Measurements from ENCODE around the gene ITPR2. TPM values are rescaled to one million over a fixed set of nuclear protein-coding genes. Genes with fewer than 3 reads are reported as not detected.

The ITPR2 gene
- total RNA-seq, 1 experiment from 2014 or later = 4.0 TPM

DNA sequence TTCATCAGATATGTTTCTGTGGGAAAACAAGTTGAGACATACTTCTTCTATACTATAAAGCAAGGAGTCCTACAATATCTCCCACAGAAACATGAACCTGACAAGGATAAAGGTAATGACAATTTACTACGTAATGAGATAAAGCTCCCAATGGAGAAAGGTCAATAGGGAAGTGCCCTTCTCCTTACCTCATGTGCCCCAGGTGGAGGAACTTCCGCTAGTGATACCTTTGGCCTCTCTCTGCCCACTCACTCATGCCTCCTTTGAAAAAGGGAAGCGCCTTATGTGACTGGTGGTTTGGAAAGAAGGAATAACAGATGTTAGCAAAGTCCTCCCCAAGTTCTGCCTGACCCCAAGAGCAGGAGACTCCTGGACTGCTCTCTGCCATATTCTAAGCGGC lies 305.3 kb downstream of the ITPR2 start:
- H3K79me2 ChIP-seq (ENCODE audit: low read length) = no peaks in the 10 kb centered on the region
- no peak overlapping the region for H3K27ac ChIP-seq (ENCODE audit: low read length)
- no peaks in the 10 kb centered on the region for H3F3A ChIP-seq (ENCODE audit: low read length, unreplicated experiment)
- H3K4me3 ChIP-seq (ENCODE audit: low read length) = no peak overlapping the region
- H4K20me1 ChIP-seq (ENCODE audit: low read length) = no peaks in the 10 kb centered on the region
- ChIA-PET POLR2A (ENCODE audit: unreplicated experiment) (no interaction called here), CTCF (no interaction called here)
- no peak overlapping the region for H3K9ac ChIP-seq (ENCODE audit: low read length)
- no peak overlapping the region for H3K4me2 ChIP-seq (ENCODE audit: low read length)
- H3K36me3 ChIP-seq (ENCODE audit: low read depth, low read length) = peaks cover 6% of the 10 kb centered on the region
- H2AFZ ChIP-seq (ENCODE audit: low read length) = no peak overlapping the region
- peaks cover 11% of the 10 kb centered on the region for H3K9me3 ChIP-seq (ENCODE audit: low read length)
- intact Hi-C loops (cut with micrococcal nuclease) = loop anchor here (10.0 kb wide), 1 partner anchor 413 kb away; no protein-coding TSS in a partner anchor
- DNase-seq (no peak), ATAC-seq (no peak)
- H3K27me3 ChIP-seq (ENCODE audit: low read length) = no peaks in the 10 kb centered on the region
- no peaks in the 10 kb centered on the region for H3K9me2 ChIP-seq (replicated peaks; ENCODE audit: low read length)
- TF ChIP-seq CTCF (conservative IDR thresholded peaks at IDR 0.05; ENCODE audit: low read depth, low read length) = no peak
- no peak for TF ChIP-seq EZH2 (IDR thresholded peaks at IDR 0.05; ENCODE audit: low read length, unreplicated experiment)
- no peak for TF ChIP-seq EZH2phosphoT487 (IDR thresholded peaks at IDR 0.05; ENCODE audit: borderline replicate concordance, low read length)
- no peaks in the 10 kb centered on the region for H3K4me1 ChIP-seq (ENCODE audit: insufficient read depth, low read length)
- BruUV-seq (replicated peaks) = no TSS peak

GRCh38 chr12:26524862-26525465 lies 308.0 kb downstream of the ITPR2 start:
- H3F3A ChIP-seq (ENCODE audit: low read length, unreplicated experiment) = no peaks in the 10 kb centered on the region
- no peak overlapping the region for H3K9ac ChIP-seq (ENCODE audit: low read length)
- H2AFZ ChIP-seq (ENCODE audit: low read length) = no peak overlapping the region
- H4K20me1 ChIP-seq (ENCODE audit: low read length) = no peaks in the 10 kb centered on the region
- peak; percentile 93 for TF ChIP-seq CTCF (conservative IDR thresholded peaks at IDR 0.05; ENCODE audit: low read depth, low read length)
- no peak for TF ChIP-seq EZH2phosphoT487 (IDR thresholded peaks at IDR 0.05; ENCODE audit: borderline replicate concordance, low read length)
- H3K36me3 ChIP-seq (ENCODE audit: low read depth, low read length) = peaks cover 6% of the 10 kb centered on the region
- no peaks in the 10 kb centered on the region for H3K27me3 ChIP-seq (ENCODE audit: low read length)
- DNase-seq = peak; percentile 73
- POLR2A ChIA-PET (ENCODE audit: unreplicated experiment) = interaction anchor here (0.6 kb wide), 1 partner anchor 206 kb away, joined by 3 read pairs; no protein-coding TSS in a partner anchor
- no peaks in the 10 kb centered on the region for H3K9me2 ChIP-seq (replicated peaks; ENCODE audit: low read length)
- H3K4me3 ChIP-seq (ENCODE audit: low read length) = no peak overlapping the region; the same call in 1 of the 2 replicates
- ATAC-seq = no peak
- BruUV-seq (replicated peaks) = no TSS peak
- intact Hi-C loops (cut with micrococcal nuclease) = loop anchor here (10.0 kb wide), 1 partner anchor 410 kb away; no protein-coding TSS in a partner anchor
- no peak overlapping the region for H3K4me2 ChIP-seq (ENCODE audit: low read length)
- no peaks in the 10 kb centered on the region for H3K79me2 ChIP-seq (ENCODE audit: low read length)
- H3K9me3 ChIP-seq (ENCODE audit: low read length) = peaks cover 11% of the 10 kb centered on the region
- no peaks in the 10 kb centered on the region for H3K4me1 ChIP-seq (ENCODE audit: insufficient read depth, low read length)
- CTCF ChIA-PET = interaction anchor here (0.7 to 0.9 kb wide), 3 partner anchors 179 to 1330 kb away, joined by 3 to 6 read pairs (median 5); partner anchors contain the start of genes DNAI7 and ETFRF1
- H3K27ac ChIP-seq (ENCODE audit: low read length) = no peak overlapping the region

DNA sequence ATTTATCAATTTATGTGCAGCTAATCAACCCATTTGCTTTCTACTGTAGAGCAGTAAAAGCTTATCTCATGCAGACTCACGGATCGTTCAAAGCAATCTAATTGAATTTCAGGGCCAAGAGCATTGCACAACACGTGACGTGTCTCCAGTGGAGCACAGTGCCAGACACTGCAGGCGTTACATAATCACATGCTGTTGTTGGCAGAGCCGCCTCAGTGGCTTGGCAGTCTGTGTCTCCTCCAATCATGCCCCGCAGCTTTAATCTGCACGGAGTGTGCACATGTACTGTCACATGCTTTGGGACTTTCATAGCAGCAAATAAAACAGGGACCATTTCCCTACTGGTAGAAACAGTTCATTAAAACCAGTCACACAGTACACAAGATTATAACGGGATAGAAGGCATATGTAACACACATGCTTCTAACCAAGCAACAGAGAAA lies 309.3 kb downstream of the ITPR2 start:
- Histone ChIP-seq H3K9me3 (ENCODE audit: low read length) (peaks cover 11% of the 10 kb centered on the region), H3K79me2 (ENCODE audit: low read length) (no peaks in the 10 kb centered on the region), H4K20me1 (ENCODE audit: low read length) (no peaks in the 10 kb centered on the region), H3K36me3 (ENCODE audit: low read depth, low read length) (peaks cover 6% of the 10 kb centered on the region), H3F3A (ENCODE audit: low read length, unreplicated experiment) (no peaks in the 10 kb centered on the region), H3K9ac (ENCODE audit: low read length) (no peak overlapping the region), H3K9me2 (replicated peaks; ENCODE audit: low read length) (no peaks in the 10 kb centered on the region), H3K4me3 (ENCODE audit: low read length) (no peak overlapping the region), H3K4me1 (ENCODE audit: insufficient read depth, low read length) (no peaks in the 10 kb centered on the region), H3K4me2 (ENCODE audit: low read length) (no peak overlapping the region), H3K27ac (ENCODE audit: low read length) (no peak overlapping the region), H3K27me3 (ENCODE audit: low read length) (no peaks in the 10 kb centered on the region), H2AFZ (ENCODE audit: low read length) (no peak overlapping the region)
- intact Hi-C loops (cut with micrococcal nuclease) = loop anchor here (10.0 kb wide), 1 partner anchor 409 kb away; no protein-coding TSS in a partner anchor
- no TSS peak for BruUV-seq (replicated peaks)
- DNase-seq (no peak), ATAC-seq (no peak)
- ChIA-PET POLR2A (ENCODE audit: unreplicated experiment) (no interaction called here), CTCF (interaction anchor here (0.7 kb wide), 1 partner anchor 97 kb away, joined by 7 read pairs; no protein-coding TSS in a partner anchor)
- TF ChIP-seq CTCF (conservative IDR thresholded peaks at IDR 0.05; ENCODE audit: low read depth, low read length) = no peak
- TF ChIP-seq EZH2 (IDR thresholded peaks at IDR 0.05; ENCODE audit: low read length, unreplicated experiment) = no peak
- TF ChIP-seq EZH2phosphoT487 (IDR thresholded peaks at IDR 0.05; ENCODE audit: borderline replicate concordance, low read length) = no peak

Measured in PC-3 (cell line).